Bronchial epithelial cell (primary cell): Measurements from ENCODE around the gene SDF4. TPM values are rescaled to one million over a fixed set of nuclear protein-coding genes. Genes with fewer than 3 reads are reported as not detected.

ENCODE experiments used
- DNase-seq: peaks from one replicate; pipeline ENCODE4 v3.0.0-alpha.2; 2010; ENCODE audit warnings: low read depth
- FAIRE-seq: peaks from 2 replicates; lab custom pipeline; 2011; peaks lifted over from hg19 to GRCh38; lab: Jason Lieb, UNC
- H3K27me3 ChIP-seq: 2 replicates; pipeline ENCODE4 v1.5.1; 2011; ENCODE audit warnings: low read length; ENCODE audit not compliant: control insufficient read depth, insufficient read depth
- H3K36me3 ChIP-seq: 2 replicates; pipeline ENCODE4 v1.5.1; 2011; ENCODE audit warnings: low read length; ENCODE audit not compliant: control insufficient read depth, insufficient read depth
- H3K4me3 ChIP-seq: 2 replicates; pipeline ENCODE4 v1.5.1; 2011; ENCODE audit warnings: mild to moderate bottlenecking, low read depth, low read length, control low read depth
- total RNA-seq: library from RNA; depleted of rRNA; stranded (reverse); fragments of >200 nt; gene quantifications from 2 replicates; pipeline ENCODE4 v1.2.1, GENCODE V29; 2014
- TF ChIP-seq, protein P1 (sequence below): IDR thresholded peaks from 2 replicates; pipeline ENCODE4 v1.5.1; 2011; ENCODE audit warnings: mild to moderate bottlenecking, moderate library complexity, low read length, control low read depth, inconsistent platforms; ENCODE audit not compliant: insufficient read depth, severe bottlenecking

The SDF4 gene
- total RNA-seq, 1 donor from 2014 or later: 68.2 TPM

DNA sequence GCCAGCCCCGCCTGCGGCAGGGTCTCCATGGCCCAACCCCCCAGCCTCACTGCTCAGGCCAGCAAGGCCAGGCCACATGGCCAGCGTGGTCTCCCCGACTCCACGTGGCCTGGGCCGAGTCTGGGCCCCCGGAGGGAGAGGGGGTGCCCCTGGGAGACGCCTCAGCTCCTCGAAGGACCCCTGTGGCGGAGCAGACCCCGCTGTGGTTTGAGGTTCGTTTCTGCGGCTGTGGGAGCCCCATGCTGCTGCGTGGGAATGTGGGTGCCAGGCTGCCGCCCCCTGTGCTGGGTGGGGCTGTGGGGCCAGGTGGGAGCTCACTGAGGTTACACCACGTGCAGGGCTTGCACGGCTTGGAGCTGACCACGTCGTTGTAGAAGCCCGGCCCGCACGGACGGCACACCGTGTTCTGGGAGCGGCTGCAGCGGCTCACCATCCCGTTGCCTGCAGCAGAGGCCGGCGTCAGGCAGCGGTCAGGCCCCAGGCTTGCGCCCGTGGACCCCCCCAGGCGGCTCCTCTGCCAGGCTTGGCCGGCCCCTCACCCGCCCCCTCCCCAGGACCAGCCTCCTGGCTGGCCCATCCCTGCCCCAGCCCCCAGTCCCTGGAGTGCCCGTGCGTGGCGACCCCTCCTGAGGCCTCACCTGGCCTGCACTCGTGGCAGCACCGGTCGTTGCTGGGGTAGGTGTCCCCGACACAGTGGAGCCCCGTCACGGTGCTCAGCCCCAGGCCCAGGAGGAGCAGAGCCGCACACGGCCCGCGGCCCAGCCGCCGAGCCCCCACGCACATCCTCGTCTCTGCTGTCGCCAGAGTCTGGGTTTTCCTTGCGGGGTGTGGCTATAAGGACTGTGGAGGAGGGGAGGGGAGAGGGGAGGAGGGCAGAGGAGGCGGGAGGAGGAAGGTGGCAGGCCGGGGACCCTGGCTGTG is 18.2 kb downstream of the SDF4 start, which contains the start of gene TNFRSF4:
TSS of gene TNFRSF4 (minus strand) at position 809 of the 921 bp plus-strand sequence. CDS start at position 783, 26 bp downstream.
- no peaks in the 10 kb centered on the region for H3K27me3 ChIP-seq
- peaks cover 12% of the 10 kb centered on the region for H3K36me3 ChIP-seq
- FAIRE-seq (no peak), DNase-seq (no peak)
- H3K4me3 ChIP-seq: no peak within 1 kb of the TSS
- TF ChIP-seq, protein P1, sequence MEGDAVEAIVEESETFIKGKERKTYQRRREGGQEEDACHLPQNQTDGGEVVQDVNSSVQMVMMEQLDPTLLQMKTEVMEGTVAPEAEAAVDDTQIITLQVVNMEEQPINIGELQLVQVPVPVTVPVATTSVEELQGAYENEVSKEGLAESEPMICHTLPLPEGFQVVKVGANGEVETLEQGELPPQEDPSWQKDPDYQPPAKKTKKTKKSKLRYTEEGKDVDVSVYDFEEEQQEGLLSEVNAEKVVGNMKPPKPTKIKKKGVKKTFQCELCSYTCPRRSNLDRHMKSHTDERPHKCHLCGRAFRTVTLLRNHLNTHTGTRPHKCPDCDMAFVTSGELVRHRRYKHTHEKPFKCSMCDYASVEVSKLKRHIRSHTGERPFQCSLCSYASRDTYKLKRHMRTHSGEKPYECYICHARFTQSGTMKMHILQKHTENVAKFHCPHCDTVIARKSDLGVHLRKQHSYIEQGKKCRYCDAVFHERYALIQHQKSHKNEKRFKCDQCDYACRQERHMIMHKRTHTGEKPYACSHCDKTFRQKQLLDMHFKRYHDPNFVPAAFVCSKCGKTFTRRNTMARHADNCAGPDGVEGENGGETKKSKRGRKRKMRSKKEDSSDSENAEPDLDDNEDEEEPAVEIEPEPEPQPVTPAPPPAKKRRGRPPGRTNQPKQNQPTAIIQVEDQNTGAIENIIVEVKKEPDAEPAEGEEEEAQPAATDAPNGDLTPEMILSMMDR: no peak

DNA sequence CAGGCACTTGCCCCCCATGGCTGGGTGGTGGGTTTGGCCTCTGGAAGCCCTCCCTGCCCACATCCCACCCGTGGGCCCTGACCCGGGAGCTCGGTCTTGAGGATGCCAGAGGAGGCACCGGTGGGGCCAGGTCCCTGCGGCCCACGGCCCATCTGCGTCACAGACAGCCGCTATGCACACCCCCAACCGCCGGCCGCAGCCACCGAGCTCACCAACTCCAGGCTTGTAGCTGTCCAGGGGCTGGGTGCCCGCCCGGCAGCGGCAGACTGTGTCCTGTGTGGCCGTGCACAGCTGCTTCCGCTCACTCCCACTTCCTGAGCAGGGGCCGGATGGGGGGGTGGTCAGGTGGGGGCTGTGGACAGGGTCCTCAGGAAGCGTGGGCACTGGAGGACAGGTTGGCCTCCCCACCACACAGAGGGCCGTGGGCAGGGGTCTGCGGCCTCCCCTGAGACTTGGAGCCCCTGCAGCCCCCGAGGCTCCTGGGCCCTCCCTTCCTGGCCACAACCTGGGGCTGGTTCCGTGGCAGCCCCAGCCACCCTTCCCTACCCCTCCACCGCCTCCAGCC is 18.9 kb downstream of the SDF4 start:
- no peak overlapping the region for H3K4me3 ChIP-seq
- FAIRE-seq: no peak
- peaks cover 5% of the 10 kb centered on the region for H3K36me3 ChIP-seq
- TF ChIP-seq, protein P1: no peak
- no peak for DNase-seq
- no peaks in the 10 kb centered on the region for H3K27me3 ChIP-seq

DNA sequence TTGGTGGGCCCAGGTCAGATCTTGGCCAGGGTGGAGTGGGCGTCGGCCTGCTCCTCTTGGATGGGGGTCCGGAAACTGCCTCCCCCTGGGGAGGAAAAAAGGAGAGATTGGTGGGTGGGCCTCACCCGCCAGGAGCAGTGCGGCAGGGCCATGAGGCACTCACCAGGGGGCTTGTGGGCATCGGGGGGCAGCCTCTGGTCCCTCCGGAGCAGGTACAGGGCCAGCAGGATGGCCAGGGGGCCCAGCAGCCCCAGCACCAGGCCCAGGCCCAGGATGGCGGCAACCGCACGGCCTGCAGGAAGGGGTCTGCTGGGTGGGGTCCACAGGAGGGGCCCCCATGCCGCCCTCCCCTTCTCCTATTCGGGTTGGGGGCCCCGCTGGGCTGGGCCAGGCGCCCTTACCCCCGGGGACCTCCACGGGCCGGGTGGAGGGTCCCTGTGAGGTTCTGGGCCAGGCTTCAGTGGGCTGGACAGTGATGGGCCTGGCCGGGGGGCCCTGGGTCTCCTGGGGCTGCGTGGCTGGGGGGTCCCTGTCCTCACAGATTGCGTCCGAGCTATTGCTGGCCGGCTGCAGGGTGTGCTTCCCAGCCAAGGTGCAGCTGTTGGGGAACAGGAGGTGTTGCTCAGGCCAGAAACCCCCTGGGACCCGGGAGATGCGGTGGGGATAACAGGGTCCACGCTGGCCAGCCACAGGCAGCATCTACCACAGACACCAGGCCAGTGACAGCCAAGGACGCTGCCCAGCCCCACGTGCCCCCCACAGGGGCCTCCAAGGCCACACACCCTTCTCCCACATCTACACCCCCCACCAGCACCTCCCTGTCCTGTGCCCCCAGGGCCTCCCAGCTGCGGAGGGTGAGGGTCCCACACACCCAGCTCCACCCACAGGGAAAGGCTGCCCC is 20.0 kb downstream of the SDF4 start:
- DNase-seq: no peak
- TF ChIP-seq, protein P1: no peak
- H3K4me3 ChIP-seq: no peak overlapping the region
- FAIRE-seq: no peak
- H3K36me3 ChIP-seq: peaks cover 4% of the 10 kb centered on the region
- no peaks in the 10 kb centered on the region for H3K27me3 ChIP-seq

DNA sequence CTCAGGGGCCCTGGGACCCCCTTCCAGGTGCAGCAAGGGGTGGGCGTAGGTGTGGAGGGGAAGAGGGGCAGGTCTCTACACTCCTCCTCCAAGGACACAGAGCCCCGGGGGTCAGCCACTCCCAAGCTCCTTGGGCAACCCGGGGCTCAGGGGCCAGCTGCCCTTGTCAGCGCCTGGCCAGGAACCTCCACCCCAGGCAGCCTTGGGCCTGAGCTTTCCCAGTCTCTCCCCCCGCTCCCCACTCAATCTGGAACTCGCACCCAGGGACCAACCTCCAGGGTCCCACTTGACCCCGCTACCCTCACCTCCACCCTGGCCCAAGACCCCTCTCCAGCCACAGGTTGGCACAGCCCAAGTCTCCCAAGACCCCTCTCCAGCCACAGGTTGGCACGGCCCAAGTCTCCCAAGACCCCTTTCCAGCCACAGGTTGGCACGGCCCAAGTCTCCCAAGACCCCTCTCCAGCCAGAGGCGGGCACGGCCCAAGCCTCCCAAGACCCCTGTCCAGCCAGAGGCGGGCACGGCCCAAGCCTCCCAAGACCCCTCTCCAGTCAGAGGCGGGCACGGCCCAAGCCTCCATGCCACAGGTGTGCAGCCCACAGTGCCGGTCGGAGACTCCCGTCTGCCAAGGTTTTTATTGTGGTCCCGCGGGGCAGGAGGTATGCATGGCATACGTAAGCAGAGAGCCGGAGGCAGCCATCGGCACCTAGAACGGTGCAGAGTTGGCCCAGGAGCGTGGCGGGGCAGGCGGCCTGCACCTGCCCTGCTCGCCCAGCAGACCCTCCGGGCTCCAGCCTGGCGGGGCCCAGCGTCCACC is 20.9 kb downstream of the SDF4 start:
- no peak for DNase-seq
- no peak overlapping the region for H3K4me3 ChIP-seq
- no peak for FAIRE-seq
- no peaks in the 10 kb centered on the region for H3K36me3 ChIP-seq
- H3K27me3 ChIP-seq: no peaks in the 10 kb centered on the region
- TF ChIP-seq, protein P1: no peak
